Measurements from ENCODE around the gene MTA2. TPM values are rescaled to one million over a fixed set of nuclear protein-coding genes. Genes with fewer than 3 reads are reported as not detected.
"Not testable (repeated sequence)": the region's sequence is repeated elsewhere in the genome, so short reads cannot be mapped to it uniquely, and the experiment has no call there.

MTA2 gene
- total RNA-seq, 1 donor from 2014 or later = 162 TPM

DNA sequence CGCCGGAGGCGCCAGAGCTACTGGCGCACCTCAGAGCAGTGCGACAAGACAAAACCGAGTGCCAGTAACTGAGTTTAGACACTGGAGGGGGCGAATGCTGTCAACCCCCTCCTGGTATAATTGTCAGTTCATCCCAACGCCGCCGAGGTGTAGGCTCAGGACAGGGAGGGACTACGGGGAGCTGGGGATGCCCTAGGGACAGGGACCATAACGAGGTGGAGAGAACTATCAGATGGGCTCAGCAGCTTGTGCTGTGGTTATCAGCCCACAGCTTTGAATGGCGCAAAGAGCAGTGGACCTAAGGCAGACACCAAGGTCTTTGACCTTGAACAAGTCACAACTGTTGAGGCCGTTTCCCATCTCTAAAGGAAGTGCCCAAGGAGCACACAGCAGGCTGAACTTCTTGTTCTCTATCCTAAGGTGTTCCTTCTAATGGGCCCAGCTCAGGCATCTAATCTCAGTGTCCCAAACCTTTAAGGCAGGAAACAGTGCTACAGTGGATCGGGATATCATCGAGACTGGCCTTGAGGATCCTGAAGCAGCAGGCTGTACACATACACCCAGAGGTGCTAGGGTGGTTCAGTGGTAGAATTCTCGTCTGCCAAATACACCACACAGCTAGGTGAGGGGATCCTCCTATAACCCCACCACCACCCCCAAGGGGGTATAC lies 9.4 kb downstream of the MTA2 start:
- peaks cover 22% of the 10 kb centered on the region for H3K36me3 ChIP-seq (ENCODE audit: control insufficient read depth, insufficient read depth, low read length)
- H3K27me3 ChIP-seq (ENCODE audit: control insufficient read depth, insufficient read depth, low read length) = no peaks in the 10 kb centered on the region
- FAIRE-seq (no peak), DNase-seq (ENCODE audit: low read depth) (no peak)
- TF ChIP-seq, protein P1, sequence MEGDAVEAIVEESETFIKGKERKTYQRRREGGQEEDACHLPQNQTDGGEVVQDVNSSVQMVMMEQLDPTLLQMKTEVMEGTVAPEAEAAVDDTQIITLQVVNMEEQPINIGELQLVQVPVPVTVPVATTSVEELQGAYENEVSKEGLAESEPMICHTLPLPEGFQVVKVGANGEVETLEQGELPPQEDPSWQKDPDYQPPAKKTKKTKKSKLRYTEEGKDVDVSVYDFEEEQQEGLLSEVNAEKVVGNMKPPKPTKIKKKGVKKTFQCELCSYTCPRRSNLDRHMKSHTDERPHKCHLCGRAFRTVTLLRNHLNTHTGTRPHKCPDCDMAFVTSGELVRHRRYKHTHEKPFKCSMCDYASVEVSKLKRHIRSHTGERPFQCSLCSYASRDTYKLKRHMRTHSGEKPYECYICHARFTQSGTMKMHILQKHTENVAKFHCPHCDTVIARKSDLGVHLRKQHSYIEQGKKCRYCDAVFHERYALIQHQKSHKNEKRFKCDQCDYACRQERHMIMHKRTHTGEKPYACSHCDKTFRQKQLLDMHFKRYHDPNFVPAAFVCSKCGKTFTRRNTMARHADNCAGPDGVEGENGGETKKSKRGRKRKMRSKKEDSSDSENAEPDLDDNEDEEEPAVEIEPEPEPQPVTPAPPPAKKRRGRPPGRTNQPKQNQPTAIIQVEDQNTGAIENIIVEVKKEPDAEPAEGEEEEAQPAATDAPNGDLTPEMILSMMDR (IDR thresholded peaks at IDR 0.05; ENCODE audit: insufficient read depth, low read length, severe bottlenecking) = no peak
- peak overlapping the region; percentile 37 for H3K4me3 ChIP-seq (ENCODE audit: low read depth, low read length)

- peaks cover 21% of the 10 kb centered on the region for H3K36me3 ChIP-seq (ENCODE audit: control insufficient read depth, insufficient read depth, low read length)
- FAIRE-seq = peak; percentile 50
- DNase-seq (ENCODE audit: low read depth) = peak; percentile 98
- peak within 1 kb of the TSS; percentile 64 for H3K4me3 ChIP-seq (ENCODE audit: low read depth, low read length)
- H3K27me3 ChIP-seq (ENCODE audit: control insufficient read depth, insufficient read depth, low read length) = no peaks in the 10 kb centered on the region
- TF ChIP-seq, protein P1 (IDR thresholded peaks at IDR 0.05; ENCODE audit: insufficient read depth, low read length, severe bottlenecking) = no peak
These were observed 10.1 kb downstream of the MTA2 start, which contains the start of gene TUT1 for GRCh38 chr11:62591448-62592145. Gene TUT1 (minus strand): TSS chr11:62591523. CDS start chr11:62591485, 38 bp downstream.

- TF ChIP-seq, protein P1 (IDR thresholded peaks at IDR 0.05; ENCODE audit: insufficient read depth, low read length, severe bottlenecking) = peak; percentile 24
- Histone ChIP-seq H3K4me3 (ENCODE audit: low read depth, low read length) (no peak overlapping the region), H3K36me3 (ENCODE audit: control insufficient read depth, insufficient read depth, low read length) (peaks cover 15% of the 10 kb centered on the region), H3K27me3 (ENCODE audit: control insufficient read depth, insufficient read depth, low read length) (no peaks in the 10 kb centered on the region)
- FAIRE-seq (no peak), DNase-seq (ENCODE audit: low read depth) (no peak)
These were observed 12.6 kb downstream of the MTA2 start for GRCh38 chr11:62588966-62589637.

- DNase-seq (ENCODE audit: low read depth); H3K27me3 ChIP-seq (ENCODE audit: control insufficient read depth, insufficient read depth, low read length); H3K4me3 ChIP-seq (ENCODE audit: low read depth, low read length); FAIRE-seq: not testable (repeated sequence)
- peaks cover 18% of the 10 kb centered on the region for H3K36me3 ChIP-seq (ENCODE audit: control insufficient read depth, insufficient read depth, low read length)
These were observed 16.3 kb downstream of the MTA2 start for GRCh38 chr11:62585356-62585755.

GRCh38 chr11:62581735-62582134 lies 19.9 kb downstream of the MTA2 start:
- peaks cover 18% of the 10 kb centered on the region for H3K36me3 ChIP-seq (ENCODE audit: control insufficient read depth, insufficient read depth, low read length)
- FAIRE-seq; H3K27me3 ChIP-seq (ENCODE audit: control insufficient read depth, insufficient read depth, low read length); H3K4me3 ChIP-seq (ENCODE audit: low read depth, low read length); DNase-seq (ENCODE audit: low read depth): not testable (repeated sequence)

GRCh38 chr11:62580959-62581715 lies 20.5 kb downstream of the MTA2 start:
- FAIRE-seq = no peak
- peaks cover 20% of the 10 kb centered on the region for H3K36me3 ChIP-seq (ENCODE audit: control insufficient read depth, insufficient read depth, low read length)
- TF ChIP-seq, protein P1 (IDR thresholded peaks at IDR 0.05; ENCODE audit: insufficient read depth, low read length, severe bottlenecking) = no peak
- DNase-seq (ENCODE audit: low read depth) = no peak
- H3K4me3 ChIP-seq (ENCODE audit: low read depth, low read length) = no peak overlapping the region
- H3K27me3 ChIP-seq (ENCODE audit: control insufficient read depth, insufficient read depth, low read length) = no peaks in the 10 kb centered on the region
